ENCODE results near the gene MTARC2.

GRCh38 chr1:220711056-220711809 is 36.9 kb upstream of the MTARC2 start:
- TF ChIP-seq TAF1 (IDR thresholded peaks at IDR 0.05; ENCODE audit: borderline replicate concordance, insufficient read depth, low read length), result no peak
- TF ChIP-seq SIN3A (IDR thresholded peaks at IDR 0.05; ENCODE audit: borderline replicate concordance, insufficient read depth, low read length), result no peak
- no peak for TF ChIP-seq REST (IDR thresholded peaks at IDR 0.05; ENCODE audit: insufficient read depth in 1 of 2, low read depth in 2 of 2, low read length in 2 of 2)

Data from PFSK-1 (cell line).